Tibial nerve (tissue), 3 donors: Measurements from ENCODE around the gene MEF2A.

Experiments
- CTCF ChIP-seq, 5 experiments: fragments of 200-600 bp in 3 of 5; fragments of 450-650 bp in 2 of 5; sonication (generic) in 3 of 5; IDR thresholded peaks; one replicate each; pipeline ENCODE4 v1.5.1; 2016 to 2019; ENCODE audit warnings: antibody characterized with exemption in 5 of 5, mild to moderate bottlenecking in 3 of 5, moderate library complexity in 2 of 5
- POLR2A ChIP-seq, 2 donors: fragments of 450-650 bp; IDR thresholded peaks; one replicate each; pipeline ENCODE4 v1.6.1; 2017; ENCODE audit warnings: antibody characterized with exemption in 2 of 2, mild to moderate bottlenecking in 2 of 2, moderate library complexity in 2 of 2

- TF ChIP-seq CTCF (IDR thresholded peaks at IDR 0.05) (no peak), POLR2A (IDR thresholded peaks at IDR 0.05) (no peak)
These were observed 85.4 kb downstream of the MEF2A start for GRCh38 chr15:99651023-99651807.
